GM12878 (cell line): Measurements from ENCODE around the gene CWC27. TPM values are rescaled to one million over a fixed set of nuclear protein-coding genes. Genes with fewer than 3 reads are reported as not detected.

Source experiments
- ATAC-seq: fragments of 200-7000 bp; cut with Tn5 transposase; 3 replicates; pipeline ENCODE4 v1.9.1; 2020; ENCODE audit warnings: mild to moderate bottlenecking, moderate library complexity
- BruUV-seq: library from RNA; stranded (reverse); fragments of 400-500 nt; replicated peaks from 2 replicates; lab custom pipeline; 2021; lab: Mats Ljungman, UMichigan
- CTCF ChIA-PET: fragments of 300-600 bp; sonication (Branson Sonifier 250); formaldehyde crosslinking; extraction: SDS; loops from one replicate; lab custom pipeline; 2021; ENCODE audit warnings: inconsistent platforms; lab: Yijun Ruan, JAX
- POLR2A ChIA-PET: fragments of 350-600 bp; formaldehyde crosslinking; extraction: SDS; loops from one replicate; lab custom pipeline; 2021; ENCODE audit warnings: inconsistent platforms; lab: Charles Lee
- RAD21 ChIA-PET: fragments of 300-600 bp; sonication (Branson Sonifier 250); formaldehyde crosslinking; loops from one replicate; lab custom pipeline; 2023; ENCODE audit warnings: antibody characterized with exemption; ENCODE audit not compliant: unreplicated experiment; lab: Charles Lee
- SMC1A ChIA-PET: fragments of 300-600 bp; sonication (Branson Sonifier 250); formaldehyde crosslinking; loops from one replicate; lab custom pipeline; 2023; ENCODE audit not compliant: unreplicated experiment, uncharacterized antibody; lab: Charles Lee
- DNase-seq: peaks from one replicate; pipeline ENCODE4 v3.0.0-alpha.2; 2011; ENCODE audit warnings: low read depth, low spot score
- FAIRE-seq: peaks from 3 replicates; lab custom pipeline; 2011; peaks lifted over from hg19 to GRCh38; lab: Jason Lieb, UNC
- H2AFZ ChIP-seq: 2 replicates; pipeline ENCODE4 v1.6.0; 2011; ENCODE audit warnings: low read depth, low read length, control low read depth; ENCODE audit not compliant: control insufficient read depth
- H3K27ac ChIP-seq: 2 replicates; pipeline ENCODE4 v1.5.1; 2011; ENCODE audit warnings: control low read depth; ENCODE audit not compliant: control insufficient read depth, insufficient read depth
- H3K27me3 ChIP-seq, 2 experiments: replicated peaks in 1 of 2; 2 replicates each; pipeline versions ENCODE4 v1.6.0 to v1.6.1; 2011; ENCODE audit warnings: low read length in 1 of 2; ENCODE audit not compliant: control insufficient read depth in 2 of 2, insufficient read depth in 2 of 2
- H3K36me3 ChIP-seq, 2 experiments: 2 replicates each; pipeline ENCODE4 v1.5.1; 2011; ENCODE audit warnings: low read length in 1 of 2; ENCODE audit not compliant: control insufficient read depth in 2 of 2, insufficient read depth in 2 of 2
- H3K4me1 ChIP-seq: 2 replicates; pipeline ENCODE4 v1.6.1; 2011; ENCODE audit warnings: mild to moderate bottlenecking, low read length, moderate library complexity, mixed read lengths; ENCODE audit not compliant: control insufficient read depth, insufficient read depth
- H3K4me2 ChIP-seq: 2 replicates; pipeline ENCODE4 v1.6.0; 2011; ENCODE audit warnings: control low read depth; ENCODE audit not compliant: control insufficient read depth, insufficient read depth
- H3K4me3 ChIP-seq: fragments of 200-600 bp; sonication (generic); 2 replicates; pipeline ENCODE4 v1.5.1; 2016
- H3K79me2 ChIP-seq: 2 replicates; pipeline ENCODE4 v1.6.0; 2011; ENCODE audit warnings: low read length; ENCODE audit not compliant: control insufficient read depth, insufficient read depth
- H3K9ac ChIP-seq: 2 replicates; pipeline ENCODE4 v1.8.0; 2011; ENCODE audit warnings: low read length, control low read depth, mixed read lengths; ENCODE audit not compliant: control insufficient read depth, insufficient read depth
- H3K9me3 ChIP-seq: replicated peaks from 3 replicates; pipeline ENCODE4 v1.5.1; 2011; ENCODE audit warnings: mild to moderate bottlenecking, low read length; ENCODE audit not compliant: control insufficient read depth, insufficient read depth
- H4K20me1 ChIP-seq: 2 replicates; pipeline ENCODE4 v1.6.0; 2011; ENCODE audit not compliant: control insufficient read depth, insufficient read depth
- MLLT1 ChIP-seq: fragments of 450-650 bp; IDR thresholded peaks from 2 replicates; pipeline ENCODE4 v1.6.1; 2016; ENCODE audit warnings: mild to moderate bottlenecking
- POLR2AphosphoS5 ChIP-seq: IDR thresholded peaks from 2 replicates; pipeline ENCODE4 v1.6.1; 2011; ENCODE audit warnings: mild to moderate bottlenecking, low read length, inconsistent platforms
- RUNX3 ChIP-seq: IDR thresholded peaks from 2 replicates; pipeline ENCODE4 v1.6.1; 2012; ENCODE audit warnings: low read length, inconsistent platforms
- USF1 ChIP-seq: IDR thresholded peaks from 2 replicates; pipeline ENCODE4 v1.6.1; 2011; ENCODE audit warnings: borderline replicate concordance, low read depth, mild to moderate bottlenecking, moderate library complexity, mixed read lengths, low read length; ENCODE audit not compliant: insufficient read depth; ENCODE audit errors: extremely low read length
- ZBTB40 ChIP-seq: fragments of 450-650 bp; IDR thresholded peaks from 2 replicates; pipeline ENCODE4 v1.6.1; 2016; ENCODE audit warnings: mild to moderate bottlenecking, moderate library complexity, borderline replicate concordance
- ZNF24 ChIP-seq: fragments of 450-650 bp; IDR thresholded peaks from 2 replicates; pipeline ENCODE4 v1.6.1; 2017; ENCODE audit warnings: antibody characterized with exemption, mild to moderate bottlenecking
- ZSCAN29 ChIP-seq: fragments of 450-650 bp; IDR thresholded peaks from 2 replicates; pipeline ENCODE4 v1.6.1; 2017; ENCODE audit warnings: mild to moderate bottlenecking, moderate library complexity
- WGBS: methylation state at CpG from one replicate; pipeline ENCODE4 v1.1.6; 2016; ENCODE audit warnings: low lambda C conversion rate; ENCODE audit not compliant: insufficient replicate concordance, insufficient coverage; ENCODE audit errors: missing lambda C conversion rate; 5-methylcytosine and 5-hydroxymethylcytosine counted together
- in situ Hi-C: fragments of 300-500 bp; cut with MboI; formaldehyde crosslinking; loops from 9 replicates; pipeline ENCODE4 v1.14.3; 2018; ENCODE audit warnings: mixed read lengths
- intact Hi-C: fragments of 100-400 bp; cut with micrococcal nuclease; formaldehyde crosslinking; loops from one replicate; pipeline ENCODE4 v1.14.2; 2022; ENCODE audit not compliant: unreplicated experiment
- polyA plus RNA-seq, 11 experiments: library from polyadenylated mRNA; depleted of rRNA in 4 of 11; unstranded in 6 of 11; stranded (reverse) in 5 of 11; fragments of >200 nt; fragmentation: Nextera tagmentation in 4 of 11; fragmentation: Illumina TruSeq in 1 of 11; extraction: Ambion mirVana in 4 of 11; extraction: Trizol in 1 of 11; gene quantifications; 1 replicate in 1 of 11; 2 replicates in 10 of 11; pipeline versions ENCODE4 v1.2.1 to v1.2.3, GENCODE V29; 2011 to 2016; ENCODE audit warnings: inconsistent platforms in 2 of 11, missing spikeins in 2 of 11, low read depth in 1 of 11
- total RNA-seq, 4 experiments: library from RNA; depleted of rRNA in 3 of 4; stranded (reverse); fragments of >200 nt in 3 of 4; fragmentation: Illumina TruSeq in 1 of 4; extraction: Trizol in 1 of 4; gene quantifications; 2 replicates each; pipeline versions ENCODE4 v1.2.1 to v1.2.3, GENCODE V29; 2013 to 2021

CWC27 gene
- total and polyA plus RNA-seq, 10 of the 15 experiments (the other 5 are each of a cell fraction or from before 2014, with no cell fraction given), result 21.7 to 61.9 (median 47.0) TPM

GRCh38 chr5:64744914-64745313, 23.8 kb upstream of the CWC27 start:
- Histone ChIP-seq H2AFZ (no peak overlapping the region), H3K9me3 (no peaks in the 10 kb centered on the region), H3K9ac (no peak overlapping the region), H3K27ac (no peak overlapping the region), H3K36me3 (peaks cover 0 to 2% of the 10 kb centered on the region in 2 experiments; a peak in 1 of 4 replicates), H3K4me1 (peaks cover 4% of the 10 kb centered on the region; the same call in 1 of the 2 replicates), H3K4me3 (no peak overlapping the region), H3K27me3 (no peaks in the 10 kb centered on the region), H3K79me2 (no peaks in the 10 kb centered on the region), H4K20me1 (no peaks in the 10 kb centered on the region), H3K4me2 (no peak overlapping the region)
- BruUV-seq, result no TSS peak
- ChIA-PET RAD21 (no interaction called here), POLR2A (no interaction called here), SMC1A (interaction anchor here (0.7 to 1.6 kb wide), 3 partner anchors 23 to 594 kb away, joined by 3 read pairs; no protein-coding TSS in a partner anchor), CTCF (interaction anchor here (0.8 to 1.5 kb wide), 3 partner anchors 13 to 171 kb away, joined by 3 to 4 read pairs (median 3); no protein-coding TSS in a partner anchor)
- no peak for FAIRE-seq
- no peak for DNase-seq
- WGBS, result 96% methylated on average over 1 of the region's 1 CpG
- TF ChIP-seq ZBTB40 (no peak), ZNF24 (no peak), USF1 (no peak), RUNX3 (peak; percentile 31; the same call in 1 of the 2 replicates), MLLT1 (no peak), ZSCAN29 (no peak), POLR2AphosphoS5 (no peak)
- ATAC-seq, result peak; percentile 47
- in situ Hi-C loops (no loop called here), intact Hi-C loops (no loop called here)
